ENCODE results near the gene LACTB.

The LACTB gene

GRCh38 chr15:63155486-63155885 lies 33.8 kb downstream of the LACTB start:
- TF ChIP-seq CTCF (IDR thresholded peaks at IDR 0.05; ENCODE audit: low read depth, low read length): no peak
- no peak for DNase-seq (ENCODE audit: extremely low read depth, low read depth)

GRCh38 chr15:63156086-63156710 lies 34.5 kb downstream of the LACTB start:
- TF ChIP-seq CTCF (IDR thresholded peaks at IDR 0.05; ENCODE audit: low read depth, low read length): no peak
- no peak for DNase-seq (ENCODE audit: extremely low read depth, low read depth)

- TF ChIP-seq CTCF (IDR thresholded peaks at IDR 0.05; ENCODE audit: low read depth, low read length): no peak
- DNase-seq (ENCODE audit: extremely low read depth, low read depth): no peak
Observed at GRCh38 chr15:63156755-63157117, 35.1 kb downstream of the LACTB start.

GRCh38 chr15:63157118-63157843 lies 35.6 kb downstream of the LACTB start, which contains the start of gene RPS27L:
Gene RPS27L (minus strand): TSS chr15:63157477. CDS start chr15:63157405, 72 bp downstream.
- no peak for TF ChIP-seq CTCF (IDR thresholded peaks at IDR 0.05; ENCODE audit: low read depth, low read length)
- peak; percentile 89 for DNase-seq (ENCODE audit: extremely low read depth, low read depth)

GRCh38 chr15:63157891-63158431 lies 36.3 kb downstream of the LACTB start:
- peak; percentile 61 for DNase-seq (ENCODE audit: extremely low read depth, low read depth)
- TF ChIP-seq CTCF (IDR thresholded peaks at IDR 0.05; ENCODE audit: low read depth, low read length): peak; percentile 31

GRCh38 chr15:63160638-63161037 lies 39.0 kb downstream of the LACTB start:
- no peak for DNase-seq (ENCODE audit: extremely low read depth, low read depth)

More at GRCh38 chr15:63160638-63161037, 39.0 kb downstream of the LACTB start:
- no peak for TF ChIP-seq CTCF (IDR thresholded peaks at IDR 0.05; ENCODE audit: low read depth, low read length)
